GM12865 (cell line): ENCODE data around the gene FMNL1.

Experiments used
- DNase-seq: peaks from one replicate; pipeline ENCODE4 v3.0.0; 2010; ENCODE audit warnings: low read depth
- H3K4me3 ChIP-seq: 2 replicates; pipeline ENCODE4 v1.5.1; 2011; ENCODE audit warnings: mild to moderate bottlenecking, low read depth, low read length, control low read depth
- CTCF ChIP-seq: IDR thresholded peaks from 2 replicates; pipeline ENCODE4 v1.5.1; 2011; ENCODE audit warnings: low read length, control low read depth, low read depth, inconsistent platforms; ENCODE audit not compliant: insufficient read depth; ENCODE audit errors: missing control alignments

Gene FMNL1

GRCh38 chr17:45261577-45262515 is 40.2 kb downstream of the FMNL1 start, which contains the start of gene SPATA32:
SPATA32 (minus strand) TSS chr17:45262094; CDS start chr17:45262016, 78 bp downstream.
- peak within 1 kb of the TSS; percentile 15; the same call in 1 of the 2 replicates for H3K4me3 ChIP-seq
- peak; percentile 71 for DNase-seq
- no peak for TF ChIP-seq CTCF

- H3K4me3 ChIP-seq, result no peak overlapping the region
- TF ChIP-seq CTCF, result no peak
- no peak for DNase-seq
Observed at GRCh38 chr17:45262516-45263476, 41.1 kb downstream of the FMNL1 start.

GRCh38 chr17:45263477-45263860 is 41.8 kb downstream of the FMNL1 start:
- H3K4me3 ChIP-seq, result no peak overlapping the region
- no peak for TF ChIP-seq CTCF
- DNase-seq, result no peak

- no peak for TF ChIP-seq CTCF
- DNase-seq, result no peak
- H3K4me3 ChIP-seq, result no peak overlapping the region
Observed at GRCh38 chr17:45264430-45264829, 42.7 kb downstream of the FMNL1 start.

GRCh38 chr17:45264988-45265387 is 43.3 kb downstream of the FMNL1 start:
- no peak overlapping the region for H3K4me3 ChIP-seq
- DNase-seq, result no peak
- TF ChIP-seq CTCF, result no peak

GRCh38 chr17:45265821-45266220 is 44.1 kb downstream of the FMNL1 start:
- no peak overlapping the region for H3K4me3 ChIP-seq
- DNase-seq, result no peak
- TF ChIP-seq CTCF, result no peak
